GM13976 (cell line): Measurements from ENCODE around the gene KRT222.

Experiments
- DNase-seq: peaks from one replicate; pipeline ENCODE4 v3.0.0; 2012; ENCODE audit warnings: low spot score
- in situ Hi-C: fragments of 300-500 bp; cut with MboI; formaldehyde crosslinking; loops from one replicate; pipeline ENCODE4 v1.12.0; 2022; ENCODE audit warnings: low sequenced_read_pairs, mixed read lengths, inconsistent platforms; ENCODE audit not compliant: unreplicated experiment
- TF ChIP-seq, protein P1 (sequence below): IDR thresholded peaks from 2 replicates; pipeline ENCODE4 v1.5.1; 2012; ENCODE audit warnings: borderline replicate concordance, mild to moderate bottlenecking; ENCODE audit not compliant: insufficient read depth; ENCODE audit errors: extremely low read depth, missing control alignments, control extremely low read depth

KRT222 gene

DNA sequence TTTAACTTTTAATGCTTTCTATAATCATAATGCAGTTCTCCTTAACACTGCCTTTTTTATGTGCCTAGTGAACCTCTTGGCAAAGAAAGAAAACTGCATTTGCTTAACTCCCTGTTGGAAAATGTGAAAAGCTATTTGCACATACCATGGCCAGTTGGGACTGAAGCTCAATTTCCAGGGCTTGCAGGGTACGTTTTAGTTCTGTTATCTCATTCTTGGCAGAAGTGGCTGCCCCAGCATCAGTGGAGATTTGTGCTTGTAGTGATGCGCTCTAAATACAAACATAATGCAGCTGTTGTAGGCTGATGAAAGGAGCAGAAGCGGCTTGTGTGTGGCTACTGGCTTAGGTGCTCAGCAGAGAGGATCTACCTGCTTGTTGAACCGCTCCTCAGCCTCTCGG, 34.9 kb upstream of the KRT222 start:
- no peak for DNase-seq
- TF ChIP-seq, protein P1, sequence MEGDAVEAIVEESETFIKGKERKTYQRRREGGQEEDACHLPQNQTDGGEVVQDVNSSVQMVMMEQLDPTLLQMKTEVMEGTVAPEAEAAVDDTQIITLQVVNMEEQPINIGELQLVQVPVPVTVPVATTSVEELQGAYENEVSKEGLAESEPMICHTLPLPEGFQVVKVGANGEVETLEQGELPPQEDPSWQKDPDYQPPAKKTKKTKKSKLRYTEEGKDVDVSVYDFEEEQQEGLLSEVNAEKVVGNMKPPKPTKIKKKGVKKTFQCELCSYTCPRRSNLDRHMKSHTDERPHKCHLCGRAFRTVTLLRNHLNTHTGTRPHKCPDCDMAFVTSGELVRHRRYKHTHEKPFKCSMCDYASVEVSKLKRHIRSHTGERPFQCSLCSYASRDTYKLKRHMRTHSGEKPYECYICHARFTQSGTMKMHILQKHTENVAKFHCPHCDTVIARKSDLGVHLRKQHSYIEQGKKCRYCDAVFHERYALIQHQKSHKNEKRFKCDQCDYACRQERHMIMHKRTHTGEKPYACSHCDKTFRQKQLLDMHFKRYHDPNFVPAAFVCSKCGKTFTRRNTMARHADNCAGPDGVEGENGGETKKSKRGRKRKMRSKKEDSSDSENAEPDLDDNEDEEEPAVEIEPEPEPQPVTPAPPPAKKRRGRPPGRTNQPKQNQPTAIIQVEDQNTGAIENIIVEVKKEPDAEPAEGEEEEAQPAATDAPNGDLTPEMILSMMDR = no peak
- in situ Hi-C loops = no loop called here

DNA sequence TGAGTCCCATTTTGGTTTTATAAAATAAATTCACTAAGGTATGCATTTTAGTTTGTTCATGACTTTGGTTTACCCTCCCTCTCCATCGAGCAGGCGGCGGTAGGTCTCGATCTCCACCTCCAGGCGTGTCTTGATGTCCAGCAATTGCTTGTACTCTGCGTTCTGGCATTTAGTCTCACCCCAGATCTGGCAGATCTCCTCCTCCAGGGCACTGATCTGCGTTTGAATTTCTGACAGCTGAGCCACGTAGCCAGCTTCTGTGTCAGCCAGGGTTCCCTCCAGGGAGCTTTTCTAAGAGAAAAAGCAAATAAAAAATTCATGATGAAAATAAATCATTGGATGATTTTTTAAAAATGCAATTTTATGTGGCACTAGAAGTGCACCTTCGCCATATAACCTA, 34.4 kb upstream of the KRT222 start:
- in situ Hi-C loops = no loop called here
- DNase-seq = no peak
- TF ChIP-seq, protein P1 = no peak

DNA sequence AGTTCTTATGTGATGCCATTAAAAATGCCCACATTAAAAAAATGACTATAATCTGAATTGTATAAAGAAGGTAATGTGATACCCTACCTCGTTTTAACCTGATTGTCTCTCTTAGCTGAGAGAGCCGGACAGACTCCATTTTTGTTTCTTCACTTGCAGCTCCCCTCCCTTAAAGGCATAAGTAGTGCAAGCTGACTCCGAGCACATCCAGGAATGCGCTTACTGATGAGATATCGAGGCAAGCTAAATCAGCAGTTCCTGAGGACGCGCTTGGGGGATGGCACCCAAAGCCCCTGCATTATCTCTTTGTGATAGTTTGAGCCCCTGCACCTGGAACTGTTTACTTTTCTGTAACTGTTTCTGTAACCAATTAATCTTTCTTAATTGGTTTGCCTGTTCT, 32.3 kb upstream of the KRT222 start:
- TF ChIP-seq, protein P1 = no peak
- no peak for DNase-seq
- in situ Hi-C loops = no loop called here

DNA sequence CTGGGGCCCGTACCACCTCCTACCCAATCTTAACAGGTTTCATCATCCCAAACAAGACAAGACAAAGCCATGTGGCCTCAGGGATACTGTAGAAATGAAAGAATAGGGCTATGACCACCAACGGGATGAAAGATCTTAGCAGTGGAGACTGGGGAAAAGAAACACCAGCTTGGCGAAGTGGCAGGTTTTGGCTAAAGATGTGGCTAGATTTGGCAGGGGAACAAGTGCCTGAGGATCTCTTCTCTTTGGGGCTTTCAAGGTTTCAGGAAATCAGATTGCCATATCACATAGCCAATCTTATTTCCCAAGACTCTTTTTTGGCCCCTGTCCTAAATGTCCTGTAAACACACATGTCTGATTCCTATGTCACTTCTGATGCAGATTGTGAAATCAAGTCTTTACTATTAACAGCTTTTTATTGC, 31.7 kb upstream of the KRT222 start:
- DNase-seq = no peak
- in situ Hi-C loops = no loop called here
- TF ChIP-seq, protein P1 = no peak

DNA sequence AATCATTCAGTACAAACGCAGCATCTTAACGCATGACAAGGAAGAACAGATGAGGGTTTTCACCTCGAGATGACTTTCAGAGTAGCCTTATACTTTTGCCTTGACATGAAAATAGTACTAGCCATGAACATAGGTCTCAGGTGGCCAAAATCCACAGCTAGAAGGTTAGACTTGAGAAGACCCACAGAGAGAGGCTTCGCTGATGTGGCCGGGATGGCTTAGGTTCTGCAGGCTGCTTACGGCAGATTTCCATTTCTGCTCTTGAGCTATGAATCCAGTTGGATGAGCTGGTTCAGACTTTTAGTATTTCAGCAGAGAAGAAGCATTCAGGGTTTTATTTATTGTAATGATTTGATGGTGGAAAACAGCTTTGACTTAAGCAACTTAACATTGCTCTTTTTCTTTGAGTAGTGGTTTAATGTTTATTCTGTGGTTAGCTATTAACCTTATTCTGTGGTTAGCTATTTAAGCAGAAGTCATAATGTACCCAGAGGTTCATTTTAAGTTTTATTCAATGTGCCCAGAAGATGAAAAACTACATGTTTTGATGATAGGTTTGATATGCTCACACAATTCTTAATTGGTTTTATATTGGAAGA, 31.0 kb upstream of the KRT222 start:
- TF ChIP-seq, protein P1 = no peak
- in situ Hi-C loops = no loop called here
- DNase-seq = no peak

DNA sequence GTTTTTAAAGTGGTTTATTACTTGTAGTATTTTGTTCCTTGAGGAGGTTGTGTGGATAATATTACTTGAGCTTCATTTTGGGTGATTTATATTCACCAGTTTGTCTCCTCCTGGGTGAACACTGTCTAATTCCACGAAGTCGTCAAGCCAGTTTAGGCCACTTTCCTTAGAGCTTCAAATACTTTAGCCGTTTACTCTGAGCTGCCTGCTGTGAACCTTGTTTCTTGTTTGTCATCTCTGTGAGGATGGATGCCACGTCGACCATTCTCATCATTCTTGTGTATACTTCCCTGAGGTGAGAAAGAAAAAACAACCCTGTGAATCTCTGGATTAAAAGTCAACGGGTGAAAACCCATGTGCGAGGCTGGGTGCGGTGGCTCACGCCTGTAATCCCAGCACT, 29.6 kb upstream of the KRT222 start:
- in situ Hi-C loops = no loop called here
- TF ChIP-seq, protein P1 = no peak
- no peak for DNase-seq

DNA sequence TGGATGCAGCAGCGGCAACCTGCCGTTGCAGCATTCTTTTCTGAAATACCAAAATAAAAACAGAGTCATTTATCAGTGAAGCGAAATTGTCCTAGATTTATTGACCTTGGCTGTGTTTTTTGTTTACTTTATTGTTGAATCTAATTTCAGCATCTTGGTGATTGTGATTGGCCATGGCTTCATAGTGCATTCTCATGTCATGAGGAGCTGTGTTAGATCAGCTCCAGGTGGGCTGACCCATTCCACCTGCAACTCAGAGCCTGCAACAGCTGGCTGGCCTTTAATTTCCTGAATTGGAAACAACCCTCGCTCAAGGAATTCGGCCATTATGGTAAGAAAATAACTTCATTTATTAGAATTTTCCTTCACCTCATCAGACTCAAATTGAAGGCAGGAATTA, 22.1 kb upstream of the KRT222 start:
- in situ Hi-C loops = no loop called here

More for the DNA sequence above, 22.1 kb upstream of the KRT222 start:
- DNase-seq = no peak
- TF ChIP-seq, protein P1 = no peak
